HG02642 (cell line): Measurements from ENCODE around the gene GJD3.

Experiments
- ATAC-seq: cut with Tn5 transposase; IDR thresholded peaks from one replicate; pipeline ENCODE4 v1.9.1; 2021; ENCODE audit warnings: mild to moderate bottlenecking; ENCODE audit not compliant: unreplicated experiment, poor library complexity

The GJD3 gene

DNA sequence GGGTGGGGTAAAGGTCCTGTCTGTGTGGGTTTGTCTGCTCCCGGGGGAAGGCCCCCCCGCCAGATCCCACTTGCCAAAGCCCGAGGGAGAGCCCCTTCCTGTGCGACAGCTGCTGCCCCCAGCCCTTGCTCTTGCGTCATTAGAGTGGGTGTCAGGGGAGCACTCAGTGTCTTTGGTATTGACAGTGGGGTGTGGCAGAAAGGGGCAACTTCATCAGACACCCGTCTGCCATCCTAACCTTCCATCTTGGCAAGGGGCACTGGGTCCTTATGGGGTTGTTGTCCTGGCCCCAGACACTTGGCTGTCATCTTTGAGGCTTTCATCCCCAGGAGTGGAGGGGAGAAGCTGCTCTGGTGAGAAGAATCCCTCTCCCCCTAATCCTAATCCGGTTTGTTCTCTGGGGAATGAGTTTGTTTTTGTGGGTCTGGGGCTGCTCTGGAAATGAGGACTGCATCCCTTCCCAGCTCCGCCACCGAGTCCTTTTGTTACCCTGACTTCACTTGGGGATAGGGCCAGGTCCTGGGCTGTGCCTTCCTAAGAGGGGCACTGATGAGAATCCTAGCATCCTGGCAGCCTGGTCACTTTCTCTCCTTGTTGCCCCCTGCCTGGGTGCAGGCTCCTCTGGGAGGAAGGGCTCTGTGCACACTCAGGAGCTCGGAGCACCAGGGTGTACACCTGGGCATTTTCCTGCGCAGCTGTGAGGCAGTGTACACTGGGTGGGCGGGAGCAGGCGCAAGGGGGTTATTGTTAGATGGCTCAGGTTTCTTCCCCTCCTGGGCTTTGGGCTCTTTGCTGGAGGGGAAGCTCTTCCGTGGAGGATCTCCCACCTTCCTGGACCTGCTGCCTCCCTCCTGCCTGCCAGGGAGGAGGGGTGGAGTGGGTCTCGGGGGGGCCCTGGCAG, 21.1 kb downstream of the GJD3 start:
- ATAC-seq = no peak

DNA sequence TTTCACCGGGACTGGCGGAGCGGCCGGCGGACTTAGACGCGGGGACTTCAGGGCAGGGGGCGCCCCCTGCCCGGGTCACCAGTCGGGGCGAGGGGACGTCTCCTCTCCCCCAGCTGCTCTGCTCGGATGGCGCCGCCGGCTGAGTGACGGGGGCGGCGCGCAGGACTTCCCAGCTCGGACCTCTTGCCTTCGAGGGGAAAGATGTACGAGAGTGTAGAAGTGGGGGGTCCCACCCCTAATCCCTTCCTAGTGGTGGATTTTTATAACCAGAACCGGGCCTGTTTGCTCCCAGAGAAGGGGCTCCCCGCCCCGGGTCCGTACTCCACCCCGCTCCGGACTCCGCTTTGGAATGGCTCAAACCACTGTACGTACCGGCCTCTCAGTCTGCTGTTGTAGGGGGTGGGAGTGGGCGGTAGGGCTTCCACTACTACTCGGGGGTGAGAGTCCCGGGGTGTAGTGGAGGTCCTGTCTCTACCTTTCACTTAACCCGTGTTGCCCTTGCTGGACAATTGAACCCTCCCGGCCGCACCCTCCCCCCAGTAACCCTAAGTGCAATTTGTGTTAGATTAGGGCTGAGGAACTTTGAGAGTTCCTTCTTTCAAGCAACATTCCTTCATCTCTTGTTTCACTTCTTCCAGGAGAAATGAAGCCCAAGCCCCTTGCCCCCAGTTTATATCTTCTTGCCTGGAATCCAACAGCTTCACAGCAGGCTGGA, 21.9 kb downstream of the GJD3 start:
- ATAC-seq = no peak

DNA sequence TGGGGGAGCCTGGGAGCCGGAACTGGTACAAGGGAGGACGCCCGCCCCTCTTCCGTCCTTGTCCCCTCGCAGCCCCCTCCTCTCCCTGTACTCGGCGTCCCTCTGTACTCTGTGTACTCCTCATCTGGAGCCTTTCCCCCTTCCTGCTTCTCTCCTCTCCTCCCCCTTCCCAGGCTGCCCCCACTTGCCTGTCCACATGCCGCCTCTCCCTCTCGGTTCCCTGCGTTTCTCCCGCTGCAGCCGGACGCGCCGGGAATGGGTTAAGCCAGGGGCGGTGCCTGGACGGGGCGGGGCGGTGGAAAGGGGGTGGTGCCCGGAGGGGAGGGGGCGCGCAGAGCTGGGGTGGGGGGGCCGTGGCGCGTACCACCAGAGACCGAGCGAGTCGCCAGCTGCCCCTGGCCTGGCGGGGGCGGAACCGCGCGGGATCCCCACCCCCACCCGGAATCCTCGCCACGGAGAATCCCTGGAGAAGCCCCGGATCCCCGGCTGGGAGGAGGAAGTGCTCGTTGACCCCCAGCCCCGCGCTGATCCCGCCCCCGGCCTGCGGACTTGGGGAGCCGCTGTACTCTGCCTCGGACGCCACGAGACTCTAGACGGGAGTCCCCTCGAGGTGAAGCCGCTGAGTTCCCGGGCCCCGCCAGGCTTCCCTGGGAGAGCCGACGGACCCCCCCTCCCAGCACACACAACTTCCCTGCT, 22.6 kb downstream of the GJD3 start:
- ATAC-seq = no peak

DNA sequence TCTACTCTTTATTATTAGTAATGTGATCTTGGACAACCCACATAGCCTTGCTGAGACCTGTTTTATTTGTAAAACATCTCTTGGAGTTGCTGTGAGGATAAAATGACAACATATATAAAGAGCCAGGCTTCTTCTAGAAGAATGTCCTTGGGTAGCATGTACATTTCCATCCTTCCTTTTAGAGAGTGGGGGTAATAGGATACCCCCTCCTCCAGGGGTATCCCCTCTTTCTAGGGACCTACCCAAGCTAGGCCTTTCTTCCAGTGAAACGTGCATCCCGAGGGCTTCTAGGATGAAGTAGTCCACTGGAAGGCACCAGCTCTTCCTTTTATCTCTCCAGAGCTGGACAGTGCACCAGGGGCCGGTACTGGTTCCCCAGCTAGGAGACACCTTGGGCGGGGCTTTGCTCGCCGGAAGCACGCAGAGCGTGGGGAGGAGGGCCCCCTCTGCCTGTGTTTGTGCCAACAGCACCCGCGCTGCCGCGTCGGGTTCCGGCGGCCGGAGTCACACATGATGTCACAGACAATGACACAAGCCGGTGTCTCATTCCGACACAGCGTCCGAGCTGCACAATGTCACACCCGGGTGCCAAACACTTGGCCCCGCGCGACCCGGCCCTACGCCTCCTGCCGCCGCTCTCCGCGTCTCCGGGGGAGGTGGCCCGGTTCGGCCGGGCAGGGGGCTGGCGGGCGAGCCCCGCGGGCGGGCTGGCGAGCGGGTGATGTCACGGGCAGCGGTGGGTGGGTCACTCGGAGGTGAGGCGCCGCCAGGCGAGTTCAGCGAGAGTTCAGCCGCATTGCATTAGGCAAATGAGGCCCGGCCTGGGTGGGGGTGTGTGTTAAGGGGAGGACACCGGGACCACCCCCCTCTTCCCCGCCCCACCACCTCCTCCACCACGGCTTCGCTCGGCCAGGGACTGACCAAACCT, 23.4 kb downstream of the GJD3 start:
- peak; percentile 68 for ATAC-seq

DNA sequence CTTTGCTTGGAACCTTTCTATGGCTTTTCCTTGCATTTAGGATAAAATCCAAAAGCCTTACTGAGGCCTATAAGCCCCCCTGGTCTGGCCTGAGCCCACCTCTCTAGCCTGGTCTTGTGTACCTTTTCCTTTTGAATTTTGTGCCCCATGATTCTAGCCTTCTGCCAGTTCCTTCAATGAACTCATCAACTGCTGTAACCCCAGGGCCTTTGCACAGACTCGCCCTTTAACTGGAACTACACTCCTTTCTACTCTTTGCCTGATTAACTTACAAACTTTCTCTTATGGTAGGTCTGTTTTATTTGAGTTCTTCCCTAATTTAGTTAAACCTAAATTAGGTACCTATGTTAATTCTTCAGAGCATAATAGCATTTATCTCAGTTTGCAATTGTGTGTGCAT, 24.2 kb downstream of the GJD3 start:
- ATAC-seq = no peak

DNA sequence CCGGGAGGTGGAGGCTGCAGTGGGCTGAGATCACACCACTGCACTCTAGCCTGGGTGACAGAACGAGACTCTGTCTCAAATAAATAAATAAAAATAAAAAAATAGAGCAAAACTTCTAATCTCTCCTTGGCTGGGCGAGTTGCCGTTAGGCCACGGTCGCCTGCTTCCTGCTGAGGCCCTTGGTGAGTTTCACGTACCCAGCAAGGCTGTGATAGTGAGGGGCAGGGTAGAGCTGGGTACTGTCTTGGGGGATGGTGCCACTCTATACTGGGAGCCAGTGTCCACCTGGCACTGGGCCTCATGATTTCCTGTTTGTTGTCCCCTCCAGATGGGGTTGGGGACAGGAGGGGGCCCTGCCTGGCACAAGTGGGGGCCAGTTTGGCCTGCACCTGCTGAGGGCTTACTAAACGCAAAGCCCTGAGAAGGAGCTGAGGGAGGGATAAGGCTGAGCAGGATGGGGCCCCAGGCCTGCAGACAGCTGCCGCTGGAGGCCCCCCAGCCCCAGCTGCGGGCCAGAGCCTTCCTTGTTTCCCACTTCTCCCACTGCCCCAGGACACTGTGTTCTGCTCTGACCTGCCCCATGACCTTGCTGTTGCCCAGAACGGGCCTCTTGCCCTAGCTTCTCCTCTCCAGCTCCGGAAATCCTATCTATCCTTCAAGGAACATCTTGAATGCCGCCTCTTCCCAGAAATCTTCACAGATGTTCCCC, 25.4 kb downstream of the GJD3 start:
- no peak for ATAC-seq

DNA sequence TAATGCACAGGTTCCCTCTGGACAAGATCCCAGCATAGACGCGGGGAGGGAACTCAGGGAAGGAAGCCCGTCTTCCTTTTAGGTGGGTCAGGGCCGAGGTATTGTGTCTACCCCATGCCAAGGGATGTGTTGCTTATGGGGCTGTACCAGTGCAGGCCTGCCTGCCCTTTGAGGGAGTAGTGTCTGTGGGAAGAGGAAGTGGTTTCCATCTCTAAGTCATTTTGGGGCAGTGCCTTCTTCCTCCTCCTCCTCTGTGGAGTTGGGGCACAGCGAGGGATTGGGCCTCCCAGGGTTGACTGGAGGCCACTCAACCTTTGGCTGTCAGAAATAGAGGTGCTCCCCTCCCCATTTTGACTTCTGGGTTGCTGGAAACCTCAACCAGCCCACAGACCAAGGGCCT, 26.5 kb downstream of the GJD3 start:
- ATAC-seq = no peak

DNA sequence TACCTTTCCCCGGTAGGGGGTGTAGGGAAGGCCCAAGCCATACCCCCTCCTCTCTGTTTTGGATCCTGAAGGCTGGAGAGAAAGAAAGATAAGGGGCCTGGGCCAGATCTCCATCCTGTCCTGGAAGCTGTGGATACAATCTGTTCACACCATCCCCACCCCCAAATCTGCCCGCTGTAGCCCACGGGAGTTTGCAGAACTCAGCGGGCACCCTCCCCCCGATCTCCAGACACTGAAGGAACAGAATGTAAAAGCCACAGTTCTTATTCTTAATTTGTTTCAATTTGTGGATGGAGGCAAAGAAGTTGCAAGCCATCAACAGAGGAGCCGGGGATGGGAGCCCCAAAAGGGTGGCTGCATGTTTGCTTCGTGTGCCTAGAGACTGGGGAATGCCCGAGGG, 27.2 kb downstream of the GJD3 start:
- no peak for ATAC-seq

DNA sequence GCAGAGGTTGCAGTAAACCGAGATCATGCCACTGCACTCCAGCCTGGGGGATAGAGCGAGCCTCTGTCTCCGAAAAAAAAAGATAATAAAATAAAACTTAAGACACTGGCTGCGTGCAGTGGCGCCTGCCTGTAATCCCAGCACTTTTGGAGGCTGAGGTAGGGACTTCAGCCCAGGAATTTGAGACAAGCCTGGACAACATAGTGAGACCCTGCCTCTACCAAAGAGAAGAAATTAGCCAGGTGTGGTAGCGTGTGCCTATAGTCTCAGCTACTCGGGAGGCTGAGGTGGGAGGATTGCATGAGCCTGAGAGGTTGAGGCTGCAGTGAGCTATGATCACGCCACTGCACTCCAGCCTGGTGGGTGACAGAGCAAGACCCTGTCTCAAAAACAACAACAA, 28.9 kb downstream of the GJD3 start:
- no peak for ATAC-seq

DNA sequence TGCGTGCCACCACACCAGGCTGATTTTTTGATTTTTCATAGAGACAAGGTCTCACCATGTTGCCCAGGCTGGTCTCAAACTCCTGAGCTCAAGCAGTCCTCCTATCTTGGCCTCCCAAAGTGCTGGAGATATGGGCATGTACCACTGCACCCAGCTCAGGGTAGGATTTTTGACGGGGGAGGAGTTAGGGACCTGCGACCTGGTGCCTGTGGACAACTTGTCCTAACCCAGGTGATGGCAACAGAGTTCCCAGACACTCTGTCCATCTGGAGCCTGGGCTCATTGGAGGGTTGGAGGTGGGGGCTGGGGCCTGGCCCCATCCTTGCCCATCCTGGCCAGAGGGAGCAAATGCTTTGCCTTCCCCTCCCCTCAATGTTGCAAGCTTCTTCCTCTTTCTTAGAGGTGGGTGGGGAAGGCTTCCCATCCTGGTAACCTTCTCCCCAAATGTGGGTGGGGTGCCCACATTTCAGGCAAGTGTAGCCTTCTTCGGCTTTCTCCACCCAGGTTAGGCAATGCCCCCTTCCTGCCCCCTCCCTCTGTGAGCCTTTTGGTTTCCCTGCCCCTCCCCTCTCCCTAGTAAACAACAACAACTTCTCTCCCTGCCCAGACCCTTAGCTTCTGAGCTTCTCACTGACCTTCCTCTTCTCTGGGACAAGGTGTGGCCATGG, 30.6 kb downstream of the GJD3 start:
- no peak for ATAC-seq

DNA sequence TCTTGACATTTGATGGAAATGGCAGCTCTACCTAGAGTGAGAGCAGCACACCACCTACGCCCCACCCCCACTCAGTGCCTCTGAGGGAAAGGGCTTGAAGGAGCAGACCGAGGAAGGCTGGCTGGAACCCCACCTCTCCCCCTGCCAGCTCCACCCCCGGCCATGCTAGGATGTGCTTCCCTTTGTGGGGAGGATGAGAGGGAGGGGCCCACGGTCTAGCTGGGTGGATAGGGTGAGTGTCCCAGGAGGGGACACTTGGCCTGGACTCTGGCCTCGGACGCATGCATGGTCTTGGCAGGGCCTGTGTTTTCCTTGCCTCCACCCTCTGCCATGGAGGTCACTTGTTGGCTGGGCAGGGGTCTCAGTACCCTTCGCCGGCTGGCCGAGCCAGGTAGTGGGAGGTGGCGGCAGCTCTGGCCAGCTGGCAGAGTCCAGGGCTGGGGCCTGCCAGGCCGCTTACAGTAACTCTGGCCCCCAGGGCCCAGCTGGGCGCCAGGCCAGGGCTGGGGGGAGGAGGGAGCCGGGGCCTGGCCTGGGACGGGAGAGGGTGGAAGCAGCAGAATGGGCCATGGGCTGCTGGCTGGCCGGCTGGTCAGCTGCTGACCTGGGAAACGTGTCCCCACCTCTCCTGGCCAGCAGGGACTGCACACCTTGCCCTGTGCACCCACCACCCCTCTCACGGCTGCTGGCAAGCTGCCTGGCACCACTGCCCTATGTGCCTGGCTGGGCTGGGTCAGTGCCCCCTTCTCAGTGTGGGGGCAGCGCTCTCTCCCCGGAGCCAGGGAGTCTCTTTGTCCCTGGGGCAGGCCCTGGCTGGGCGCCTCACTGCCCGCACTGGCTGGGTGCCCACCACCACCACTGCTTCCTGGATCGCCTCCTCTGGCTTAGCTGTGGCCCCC, 32.5 kb downstream of the GJD3 start:
- ATAC-seq = no peak

DNA sequence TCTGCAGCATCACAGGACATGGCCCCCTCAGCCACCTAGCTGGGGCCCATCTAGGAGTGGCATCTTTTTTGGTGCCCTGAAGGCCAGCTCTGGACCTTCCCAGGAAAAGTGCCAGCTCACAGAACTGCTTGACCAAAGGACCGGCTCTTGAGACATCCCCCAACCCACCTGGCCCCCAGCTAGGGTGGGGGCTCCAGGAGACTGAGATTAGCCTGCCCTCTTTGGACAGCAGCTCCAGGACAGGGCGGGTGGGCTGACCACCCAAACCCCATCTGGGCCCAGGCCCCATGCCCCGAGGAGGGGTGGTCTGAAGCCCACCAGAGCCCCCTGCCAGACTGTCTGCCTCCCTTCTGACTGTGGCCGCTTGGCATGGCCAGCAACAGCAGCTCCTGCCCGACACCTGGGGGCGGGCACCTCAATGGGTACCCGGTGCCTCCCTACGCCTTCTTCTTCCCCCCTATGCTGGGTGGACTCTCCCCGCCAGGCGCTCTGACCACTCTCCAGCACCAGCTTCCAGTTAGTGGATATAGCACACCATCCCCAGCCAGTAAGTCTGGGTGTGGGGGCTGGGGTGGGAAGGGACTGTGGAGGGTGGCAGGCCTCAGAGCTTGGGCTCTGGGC, 33.6 kb downstream of the GJD3 start:
- no peak for ATAC-seq

DNA sequence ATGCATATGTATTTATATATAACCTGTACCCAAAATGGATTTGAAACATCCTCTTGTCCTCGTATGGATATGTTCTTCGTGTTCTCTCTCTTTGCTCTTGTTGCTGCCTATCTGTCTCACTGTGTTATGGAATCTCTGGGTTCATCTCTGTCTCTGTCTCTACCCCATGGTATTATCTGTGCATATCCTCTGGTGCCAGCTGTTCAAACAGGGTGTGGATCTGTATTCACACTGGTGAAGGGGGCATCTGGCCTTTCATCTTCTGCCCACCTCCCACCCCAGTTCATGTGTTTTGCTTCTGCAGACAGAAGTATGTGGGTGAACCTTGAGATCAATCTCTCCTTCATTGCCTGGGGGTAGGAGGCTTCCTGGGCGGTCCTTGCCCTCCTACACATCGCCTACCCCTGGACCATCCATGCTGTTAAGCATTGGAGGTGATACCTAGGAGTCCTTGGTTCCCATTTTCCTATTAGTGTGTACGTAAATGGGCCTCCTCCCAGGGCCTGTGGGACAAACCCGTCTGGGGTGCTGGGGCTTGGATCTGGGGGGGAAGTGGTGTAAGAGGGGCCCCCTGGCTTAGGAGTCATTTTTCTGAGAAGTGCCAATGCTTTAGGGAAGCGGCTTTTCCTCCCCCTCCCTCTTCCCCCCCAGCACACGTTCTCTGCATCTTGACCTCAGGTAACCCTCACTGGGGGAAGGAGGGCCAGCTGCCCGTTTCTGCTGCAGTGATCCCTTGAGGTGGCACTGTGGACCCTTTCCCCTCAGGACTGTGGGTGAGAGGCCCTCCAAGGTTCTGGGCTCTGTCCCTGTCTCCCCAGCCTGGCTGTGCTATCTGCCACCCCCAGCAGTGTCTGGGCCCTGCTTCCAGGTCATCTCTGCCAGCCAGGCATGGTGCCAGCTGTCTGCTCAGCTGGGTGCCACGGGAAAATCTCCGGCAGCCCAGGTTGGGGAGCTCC, 34.4 kb downstream of the GJD3 start:
- no peak for ATAC-seq

DNA sequence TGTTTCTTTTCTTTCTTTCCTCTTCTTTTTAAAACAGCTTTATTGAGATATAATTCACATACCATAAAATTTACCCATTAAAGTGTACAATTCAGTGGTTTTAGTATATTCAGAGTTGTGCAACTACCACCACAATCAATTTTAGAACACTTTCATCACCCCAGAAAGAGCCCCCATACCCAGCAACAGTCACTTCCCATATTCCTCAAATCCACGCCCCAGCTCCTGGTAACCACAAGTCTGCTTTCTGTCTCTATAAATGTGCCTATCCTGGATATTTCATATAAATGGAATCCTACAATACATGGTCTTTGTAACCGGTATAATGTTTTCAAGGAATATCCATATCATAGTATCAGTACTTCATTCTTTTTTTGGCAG, 36.2 kb downstream of the GJD3 start:
- no peak for ATAC-seq

DNA sequence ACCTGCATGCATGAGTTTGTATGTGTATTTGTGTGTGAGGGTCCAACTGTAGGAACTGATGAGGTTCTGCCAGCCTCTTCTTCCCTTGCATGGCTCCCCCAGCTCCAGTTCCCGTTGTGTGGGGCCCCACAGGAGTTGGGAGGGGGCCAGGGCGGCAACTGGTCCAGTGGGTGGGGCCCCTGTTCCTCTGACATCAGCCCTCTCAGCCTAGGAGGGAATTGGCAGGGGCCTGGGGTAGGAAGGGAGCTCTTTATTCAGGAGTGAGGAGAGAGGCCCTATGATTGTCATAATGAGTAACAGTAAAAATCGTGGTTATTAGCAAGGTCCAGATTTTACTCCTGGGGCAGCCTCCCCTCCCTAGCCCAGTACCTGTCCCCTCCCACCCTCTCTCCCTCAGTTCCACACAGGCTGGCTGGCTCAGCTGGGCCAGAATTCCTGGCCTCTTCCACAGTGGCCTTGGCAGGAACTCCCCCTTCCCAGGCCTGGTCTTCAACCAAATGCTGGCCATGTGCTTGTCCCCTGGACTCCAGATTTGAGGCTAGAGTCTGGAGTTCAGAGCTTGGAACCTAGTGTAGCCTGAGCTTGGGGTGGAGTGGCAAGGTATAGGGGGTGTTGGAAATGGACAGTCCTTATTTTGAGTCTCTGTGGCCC, 36.7 kb downstream of the GJD3 start:
- ATAC-seq = no peak

DNA sequence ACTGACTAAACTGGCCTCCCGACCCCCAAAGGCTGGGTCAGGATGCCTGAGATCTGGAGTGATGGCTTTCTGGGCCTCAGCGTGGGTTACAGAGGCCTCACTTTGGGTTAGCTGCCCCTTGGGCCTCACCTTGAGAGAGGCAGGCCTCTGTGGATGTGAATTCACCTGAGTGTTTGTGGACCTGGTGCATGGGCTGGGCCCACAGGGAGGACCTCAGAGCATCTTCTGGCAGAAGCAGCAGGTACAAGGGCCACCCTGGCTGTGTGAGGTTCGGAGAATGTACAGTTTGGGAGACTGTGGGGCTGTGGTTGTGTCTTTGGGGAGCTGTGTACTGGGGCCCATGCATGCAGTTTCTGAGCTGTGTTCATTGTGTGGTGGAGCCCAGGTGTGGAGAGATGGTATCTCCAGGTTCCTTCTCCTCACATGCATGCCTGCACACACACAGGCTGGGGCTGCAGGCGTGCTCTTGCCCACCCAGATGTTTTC, 37.2 kb downstream of the GJD3 start:
- ATAC-seq = no peak
